NCI-H226 (cell line): Measurements from ENCODE around the gene ADGRL2.

Experiments
- DNase-seq: peaks from one replicate; pipeline ENCODE4 v3.0.0-alpha.2; 2015

The ADGRL2 gene

DNA sequence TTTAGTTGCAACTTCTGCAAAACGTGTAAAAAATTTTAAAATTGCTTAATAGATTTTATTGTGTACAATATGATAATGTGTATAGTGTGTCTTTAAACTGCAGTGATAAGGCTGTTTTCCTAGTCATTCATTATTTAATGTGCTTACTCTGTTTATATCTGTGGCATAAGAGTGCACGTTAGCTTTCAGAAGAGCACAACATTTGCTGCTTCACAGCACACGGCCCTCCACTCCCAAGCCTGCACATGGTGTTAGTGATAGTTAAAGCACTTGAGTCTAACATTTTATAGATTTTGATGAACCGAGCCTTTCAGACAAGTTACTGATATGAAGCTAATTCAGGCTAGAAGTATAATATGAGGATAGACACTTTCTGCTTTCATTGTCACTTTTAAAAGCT, 120.6 kb downstream of the ADGRL2 start:
- DNase-seq: no peak

DNA sequence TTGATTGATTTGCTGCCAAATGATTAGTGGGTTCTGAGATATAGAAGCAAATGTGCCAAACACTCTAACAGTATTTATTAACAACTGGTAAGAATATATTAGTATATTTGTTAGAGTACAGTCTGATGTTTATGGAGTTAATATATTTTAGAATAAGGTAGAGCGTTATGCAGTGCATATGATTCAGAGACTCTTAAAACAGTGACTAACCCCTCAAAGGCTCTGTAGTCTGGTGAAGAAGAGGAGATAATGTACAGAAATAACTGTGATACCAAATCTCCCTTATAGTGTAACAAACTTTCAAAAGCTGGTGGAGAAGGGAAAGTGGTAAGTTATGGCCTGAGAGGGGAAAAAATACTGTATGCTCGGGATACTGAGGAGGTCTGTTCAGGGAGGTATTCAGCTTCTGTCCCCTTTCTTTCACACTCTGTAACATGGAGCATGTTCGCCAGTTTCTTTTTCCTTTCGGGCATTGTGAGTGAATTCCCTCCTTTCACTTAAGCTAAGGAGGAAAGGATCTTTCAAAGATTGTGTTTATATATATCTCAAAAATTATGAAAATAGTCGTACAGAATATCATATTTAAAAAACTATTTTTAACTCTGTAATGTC, 121.2 kb downstream of the ADGRL2 start:
- DNase-seq: no peak

DNA sequence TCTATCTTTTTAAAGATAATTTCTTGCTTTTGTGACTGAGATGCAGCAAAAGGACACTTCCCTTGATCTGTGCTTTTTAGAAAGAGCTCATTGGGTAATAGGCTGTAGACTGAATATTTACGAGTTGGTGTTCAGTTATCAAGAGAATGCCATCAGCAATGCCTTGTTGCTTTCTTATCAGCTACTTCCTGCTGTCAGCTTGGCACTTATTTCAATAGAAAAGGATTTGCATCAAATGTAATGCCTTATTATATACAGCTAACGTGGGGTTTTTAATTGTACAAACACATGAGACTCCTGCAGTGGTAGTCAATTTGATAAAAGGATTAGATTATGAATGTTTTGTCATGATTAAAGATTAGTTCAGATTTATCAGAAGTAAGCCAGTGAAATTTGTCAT, 122.2 kb downstream of the ADGRL2 start:
- no peak for DNase-seq

DNA sequence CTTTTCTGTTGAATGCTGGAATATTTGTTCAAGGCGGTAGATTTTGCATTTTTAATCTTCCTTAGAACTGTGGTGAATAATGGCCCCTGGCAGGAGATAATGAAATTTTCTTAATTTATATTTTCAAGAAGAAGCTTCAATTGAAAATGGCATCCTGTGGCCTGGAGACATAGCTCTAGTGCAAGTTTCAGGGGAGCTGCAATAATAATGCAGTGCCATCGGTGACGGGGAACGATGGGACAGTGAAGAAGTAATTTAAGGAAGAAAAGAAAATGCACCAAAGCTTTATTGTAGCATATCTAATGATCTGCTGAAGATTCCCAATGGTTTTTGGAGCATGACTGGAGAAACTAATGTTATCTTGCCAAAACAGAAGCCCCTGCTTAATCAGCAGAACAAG, 128.4 kb downstream of the ADGRL2 start:
- DNase-seq: no peak

DNA sequence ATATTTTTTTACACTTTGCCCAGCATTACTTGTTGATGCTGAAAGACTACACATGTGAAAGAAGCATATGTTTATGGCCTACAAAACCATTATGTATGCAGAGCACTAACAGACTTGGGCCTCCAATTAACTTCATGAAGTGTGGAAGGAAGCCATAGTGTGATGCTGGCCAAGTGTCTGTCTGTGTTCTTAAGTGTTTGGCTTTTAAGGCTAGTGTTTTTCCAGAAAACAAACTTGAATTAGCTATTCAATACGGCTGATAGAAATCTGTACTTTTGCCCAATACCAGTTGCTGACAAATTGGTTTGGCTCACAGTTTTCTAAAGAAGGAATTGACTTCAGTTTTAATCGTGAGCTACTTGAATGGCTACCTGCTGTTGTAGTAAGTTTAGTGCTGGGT, 136.1 kb downstream of the ADGRL2 start:
- no peak for DNase-seq

DNA sequence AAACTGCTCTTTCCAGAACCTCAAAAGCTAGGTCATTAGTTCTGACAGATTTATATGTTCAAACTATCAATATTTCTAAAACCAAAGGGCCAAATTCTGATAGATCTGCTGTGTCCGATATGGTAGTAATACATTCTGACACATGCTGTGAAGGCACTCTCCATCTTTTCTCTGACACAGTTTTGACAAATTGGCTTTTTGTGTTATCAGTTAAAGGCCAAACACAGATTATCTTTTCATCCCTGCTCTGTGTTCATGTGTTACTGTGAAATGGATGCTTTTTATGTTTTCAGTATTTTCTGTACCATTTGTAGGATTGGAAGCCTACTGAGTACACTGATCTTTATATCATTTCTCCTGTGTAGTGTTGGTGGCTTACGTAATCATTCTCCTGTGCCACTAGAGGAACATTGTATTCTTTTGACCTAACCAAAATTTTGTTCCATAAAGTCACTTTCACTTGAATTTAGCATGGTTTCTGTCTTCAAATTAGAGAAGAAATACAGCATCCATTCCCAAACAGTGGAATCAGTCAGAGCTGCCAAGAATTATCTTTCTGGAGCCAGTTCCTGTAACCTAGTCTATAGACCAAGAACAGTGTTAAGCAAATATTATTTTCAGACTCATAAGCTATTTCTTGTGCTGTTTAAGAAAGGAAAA, 137.2 kb downstream of the ADGRL2 start:
- no peak for DNase-seq

DNA sequence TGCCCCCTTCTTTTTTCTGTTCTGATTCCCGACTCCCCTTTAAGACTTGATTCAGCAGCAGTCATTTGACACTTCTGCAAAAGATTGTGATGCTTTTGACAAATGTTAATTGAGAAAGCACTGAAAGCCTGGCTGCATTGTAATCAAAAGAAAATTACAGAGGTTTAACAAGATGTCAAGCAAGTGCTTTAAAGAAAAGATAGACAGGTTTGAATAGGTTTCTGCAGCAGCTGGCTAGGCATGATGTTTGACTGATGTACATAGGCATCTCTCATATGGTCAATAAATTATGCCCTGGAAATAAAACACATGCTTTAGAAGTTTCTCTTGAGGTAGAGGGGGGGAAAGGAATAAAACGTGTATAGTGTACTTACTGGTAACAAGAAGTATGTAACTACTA, 147.8 kb downstream of the ADGRL2 start:
- no peak for DNase-seq

DNA sequence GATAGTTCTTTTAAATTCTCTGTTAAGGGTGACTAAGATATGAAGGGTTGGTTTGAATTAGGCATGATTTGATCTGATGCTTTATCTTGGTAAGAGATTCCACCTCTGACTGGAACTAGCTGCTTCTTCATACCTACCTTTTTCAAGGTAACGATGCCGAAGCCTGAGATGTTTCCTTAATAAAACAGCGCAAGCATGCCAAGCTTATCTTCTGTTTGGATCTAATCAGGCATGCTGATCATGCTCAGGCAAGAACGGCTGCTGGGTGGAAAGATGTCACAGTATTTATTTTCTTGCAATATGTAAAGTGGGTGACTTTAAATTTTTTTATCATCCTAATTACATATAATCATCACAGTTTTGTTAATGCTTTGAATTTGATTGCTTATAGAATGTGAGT, 148.7 kb downstream of the ADGRL2 start:
- no peak for DNase-seq

DNA sequence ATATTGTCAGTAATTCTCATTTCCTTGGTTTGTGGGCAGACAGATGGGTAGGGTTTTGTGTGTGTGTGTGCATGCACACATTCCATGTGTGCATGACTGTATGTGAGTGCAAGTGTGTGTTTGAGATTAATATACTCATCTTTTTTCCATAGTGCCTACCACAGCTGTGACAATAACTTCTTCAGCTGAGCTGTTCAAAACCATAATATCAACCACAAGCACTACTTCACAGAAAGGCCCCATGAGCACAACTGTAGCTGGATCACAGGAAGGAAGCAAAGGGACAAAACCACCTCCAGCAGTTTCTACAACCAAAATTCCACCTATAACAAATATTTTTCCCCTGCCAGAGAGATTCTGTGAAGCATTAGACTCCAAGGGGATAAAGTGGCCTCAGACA, 149.3 kb downstream of the ADGRL2 start:
- no peak for DNase-seq

DNA sequence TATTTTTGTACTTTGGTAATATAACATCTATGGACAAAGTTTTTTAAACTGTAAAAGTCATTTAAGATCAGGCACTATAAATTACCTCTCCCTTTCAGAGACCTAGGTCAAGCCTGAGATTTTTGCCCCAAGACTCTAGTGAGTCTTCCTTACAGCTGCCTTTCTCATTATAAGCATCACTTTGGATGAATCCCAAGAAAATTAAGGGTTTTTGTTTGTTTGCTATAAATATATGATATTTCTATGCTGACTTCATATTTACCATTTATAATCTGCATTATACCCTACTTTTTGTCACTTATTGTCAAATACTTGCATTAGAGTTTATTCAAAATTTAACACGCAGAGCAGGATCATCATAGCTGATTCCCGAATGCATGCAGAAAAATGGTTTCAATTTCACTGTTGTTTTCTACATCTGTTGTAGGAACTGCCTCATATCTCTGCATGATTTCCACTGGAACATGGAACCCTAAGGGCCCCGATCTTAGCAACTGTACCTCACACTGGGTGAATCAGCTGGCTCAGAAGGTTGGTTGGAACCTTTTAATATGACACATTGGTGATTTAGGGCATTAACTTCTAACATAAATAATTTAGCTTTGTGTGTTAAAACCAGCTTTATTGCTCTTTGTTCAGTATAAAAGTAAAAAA, 150.0 kb downstream of the ADGRL2 start:
- no peak for DNase-seq

DNA sequence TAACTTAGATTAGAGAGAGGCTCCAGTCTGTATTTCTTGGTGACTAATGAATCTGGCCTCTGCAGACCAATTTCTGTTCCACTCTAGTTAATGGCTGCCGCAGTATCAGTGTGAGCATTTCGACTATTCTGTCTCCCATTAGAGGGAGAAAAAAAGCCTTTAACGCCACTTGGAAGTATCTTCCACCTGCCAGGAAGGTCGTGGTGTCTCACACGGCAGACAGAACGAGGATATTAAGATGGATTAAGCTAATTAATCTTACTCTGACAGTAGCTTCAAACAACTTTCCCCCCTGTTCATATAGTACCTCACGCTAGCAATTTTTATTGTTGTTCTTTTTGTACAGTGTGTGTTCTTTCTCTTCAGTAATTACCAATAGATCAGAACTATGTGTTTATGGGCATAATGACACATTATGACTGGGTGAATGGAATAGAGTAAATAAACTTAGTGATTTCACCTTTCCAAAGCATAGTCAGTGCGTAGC, 153.8 kb downstream of the ADGRL2 start:
- DNase-seq: no peak

DNA sequence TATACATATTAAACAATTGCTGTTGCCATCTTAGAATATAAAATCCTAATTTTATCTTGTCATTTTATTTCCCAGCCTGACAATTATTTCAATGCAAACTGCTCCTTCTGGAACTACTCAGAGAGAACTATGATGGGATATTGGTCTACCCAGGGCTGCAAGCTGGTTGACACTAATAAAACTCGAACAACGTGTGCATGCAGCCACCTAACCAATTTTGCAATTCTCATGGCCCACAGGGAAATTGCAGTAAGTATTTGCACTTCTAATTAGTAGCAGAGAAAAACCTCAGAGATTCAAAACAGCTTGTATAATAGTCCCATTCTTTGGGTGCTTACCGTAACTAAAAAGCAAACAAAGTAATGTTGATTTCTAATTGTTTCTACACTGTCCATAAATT, 167.2 kb downstream of the ADGRL2 start:
- DNase-seq: no peak

DNA sequence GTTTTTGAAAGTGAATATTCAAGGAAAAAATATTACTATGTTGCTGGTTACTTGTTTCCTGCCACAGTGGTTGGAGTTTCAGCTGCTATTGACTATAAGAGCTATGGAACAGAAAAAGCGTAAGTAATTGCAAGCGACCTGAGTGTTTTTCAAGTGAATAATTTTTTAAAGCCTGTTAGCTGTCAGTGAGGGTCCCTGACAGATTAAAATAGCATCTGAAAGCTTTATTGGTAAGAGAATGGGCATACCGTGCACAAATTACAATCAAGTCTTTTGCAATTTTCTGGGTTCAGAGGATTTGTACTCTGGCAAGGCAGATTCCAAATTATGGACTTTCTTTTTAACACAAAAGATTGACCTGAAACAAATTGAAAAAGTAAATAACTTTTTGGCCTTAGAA, 169.7 kb downstream of the ADGRL2 start:
- no peak for DNase-seq

DNA sequence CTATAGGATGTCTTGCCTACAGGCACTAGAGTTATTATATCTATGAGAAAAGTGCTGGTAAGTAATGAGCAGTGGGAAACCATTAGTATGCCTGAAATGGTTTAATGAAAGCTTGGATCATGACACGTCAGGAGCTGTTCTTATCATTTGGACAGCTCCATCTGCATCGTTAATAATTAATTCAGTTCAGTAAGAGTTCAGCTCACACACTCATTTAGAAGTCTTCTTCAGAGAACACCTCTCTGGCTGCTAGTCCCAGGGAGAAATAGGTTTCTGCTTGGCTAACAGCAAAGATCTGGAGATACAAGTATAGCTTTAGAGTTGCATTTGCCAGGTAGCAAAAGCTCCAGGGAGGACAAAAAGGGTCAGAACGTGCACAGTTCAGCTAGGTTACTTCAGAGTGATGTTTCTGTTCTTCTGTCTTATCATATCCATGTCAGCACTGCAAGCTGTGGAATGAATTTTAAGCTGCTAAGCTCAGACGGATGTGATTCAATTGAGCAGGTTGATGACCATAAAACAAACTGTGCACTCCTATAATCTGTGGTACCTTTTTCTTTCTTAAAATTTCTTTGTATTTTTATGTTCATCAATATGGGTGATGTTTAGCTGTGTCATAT, 173.6 kb downstream of the ADGRL2 start:
- no peak for DNase-seq

DNA sequence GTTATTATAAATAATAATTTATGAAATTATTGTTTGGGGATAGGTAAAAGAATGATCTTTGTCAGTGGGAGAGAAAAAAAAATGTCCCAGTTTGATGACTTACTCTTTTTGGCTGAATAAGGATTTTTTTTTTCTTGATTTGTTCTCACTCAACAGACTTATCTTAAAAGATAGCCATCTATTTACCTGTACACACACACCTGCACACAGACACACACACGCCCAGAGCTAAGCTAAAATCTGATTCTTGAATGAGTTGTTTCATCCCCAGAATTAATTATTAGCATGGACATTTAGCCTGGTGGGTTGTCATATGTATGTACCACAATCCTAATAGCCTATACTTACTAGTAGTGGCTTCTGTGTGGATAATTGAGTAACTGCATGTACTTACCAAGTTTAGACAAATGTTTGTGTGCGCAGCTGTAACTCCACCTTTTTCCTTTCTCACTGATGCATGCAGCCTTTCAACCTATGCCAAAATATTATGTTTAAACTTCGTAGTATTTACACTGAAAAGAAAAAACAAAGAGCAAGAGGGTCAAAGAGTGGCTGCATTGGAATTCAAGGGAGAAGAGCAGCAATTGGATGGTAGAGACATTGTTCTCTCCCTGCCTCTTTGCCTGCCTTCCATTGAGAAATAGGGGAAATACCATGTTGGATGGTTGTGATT, 174.3 kb downstream of the ADGRL2 start:
- DNase-seq: no peak

DNA sequence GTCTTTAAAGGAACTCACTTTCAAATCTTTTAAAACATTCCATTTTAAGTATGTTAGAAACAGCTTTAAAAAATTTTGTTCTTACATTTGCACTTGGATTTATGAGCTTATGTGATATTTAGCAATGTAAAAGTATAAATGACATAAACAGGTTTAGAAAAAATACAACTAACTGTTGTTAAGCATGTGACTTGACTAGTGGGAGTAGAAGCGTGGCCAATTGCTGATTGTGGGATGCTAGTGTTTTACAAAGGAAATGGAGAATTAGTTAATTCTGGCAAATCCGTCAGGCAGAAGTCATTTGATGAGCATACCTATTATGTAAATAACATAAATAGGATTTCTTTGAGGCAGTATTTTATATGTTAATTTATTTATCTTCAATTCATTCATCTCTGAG, 175.8 kb downstream of the ADGRL2 start:
- DNase-seq: no peak

DNA sequence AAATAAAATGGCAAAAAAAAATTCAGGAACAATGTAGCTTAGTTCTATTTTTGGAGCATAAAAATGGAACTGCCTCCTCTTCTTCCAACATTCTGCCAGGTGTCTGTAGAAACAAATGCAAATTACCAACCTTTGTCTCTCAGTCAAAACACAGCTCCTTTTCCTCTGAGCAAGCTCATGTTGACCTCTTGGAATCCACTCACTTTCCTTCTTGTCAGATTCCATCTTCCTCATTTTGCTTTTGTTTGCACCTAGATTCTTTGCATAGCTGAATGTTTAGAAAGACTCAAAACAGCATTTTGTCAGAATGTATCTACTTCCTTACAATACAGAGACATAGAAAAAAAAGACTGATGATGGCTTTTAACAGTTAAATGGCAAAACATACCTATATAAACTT, 178.2 kb downstream of the ADGRL2 start:
- peak; percentile 4 for DNase-seq

DNA sequence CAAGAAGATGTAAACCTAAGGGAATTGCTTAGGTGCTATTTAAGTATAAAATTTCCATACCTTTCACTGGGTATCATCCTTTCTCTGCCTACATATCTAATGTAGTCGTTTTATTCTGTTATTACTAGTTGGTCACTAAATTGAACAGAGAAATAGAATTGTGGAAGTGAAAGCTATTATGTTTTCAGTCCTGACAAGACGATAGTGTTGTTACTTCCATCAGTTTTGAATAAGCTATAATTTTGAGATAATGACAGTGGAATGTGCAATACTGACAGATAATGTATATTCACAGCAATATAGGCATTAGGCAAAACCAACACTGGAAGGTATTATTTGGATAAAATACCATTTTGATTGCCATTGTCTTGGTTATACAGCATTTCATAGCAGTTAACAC, 181.8 kb downstream of the ADGRL2 start:
- no peak for DNase-seq

DNA sequence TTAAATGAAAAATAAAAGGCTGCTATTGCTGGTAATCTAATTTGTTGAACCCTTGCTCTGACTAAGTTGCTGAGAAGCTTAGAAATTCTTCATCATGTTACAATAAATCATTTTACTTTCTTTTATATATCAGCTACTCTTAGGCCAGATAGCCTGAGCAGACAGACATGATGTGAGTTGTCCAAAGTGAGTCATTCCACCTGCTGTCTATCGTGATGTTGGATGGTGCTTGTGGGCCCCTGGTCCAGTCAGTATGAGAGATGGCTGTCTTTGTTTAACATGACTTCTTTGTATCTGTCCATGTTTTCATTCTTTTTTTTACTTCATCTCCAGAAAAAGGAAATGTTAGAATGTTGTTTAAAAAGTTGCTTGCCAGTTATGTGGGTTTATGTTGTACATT, 188.8 kb downstream of the ADGRL2 start:
- no peak for DNase-seq

DNA sequence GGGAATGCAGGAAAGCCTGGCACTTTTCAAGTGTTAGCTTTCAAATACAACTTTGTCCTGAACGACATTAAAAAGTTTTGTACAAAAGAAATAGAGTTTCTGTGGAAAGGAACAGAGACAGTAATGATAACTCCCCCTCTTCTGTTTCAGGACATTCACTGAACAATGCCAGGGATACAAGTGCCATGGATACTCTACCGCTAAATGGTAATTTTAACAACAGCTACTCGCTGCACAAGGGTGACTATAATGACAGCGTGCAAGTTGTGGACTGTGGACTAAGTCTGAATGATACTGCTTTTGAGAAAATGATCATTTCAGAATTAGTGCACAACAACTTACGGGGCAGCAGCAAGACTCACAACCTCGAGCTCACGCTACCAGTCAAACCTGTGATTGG, 189.5 kb downstream of the ADGRL2 start:
- no peak for DNase-seq

DNA sequence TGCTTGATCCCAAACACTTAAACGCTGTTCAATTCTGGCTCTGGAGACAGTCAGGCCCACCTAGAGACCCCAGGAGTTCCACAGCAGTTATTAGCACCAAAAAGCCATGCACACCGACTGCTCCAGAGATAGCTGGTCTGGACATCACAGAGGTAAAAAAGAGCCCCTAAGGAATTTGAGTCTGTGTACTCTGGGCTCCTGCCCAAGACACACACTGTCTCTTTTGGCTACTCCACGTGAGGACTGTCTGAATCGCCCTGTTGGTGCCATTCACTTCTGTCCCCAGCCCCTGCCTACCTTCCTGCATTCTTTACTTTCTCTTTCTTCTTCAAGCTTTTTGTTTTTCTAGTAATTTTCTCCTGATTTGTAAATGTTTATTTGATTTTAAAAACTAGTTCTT, 197.4 kb downstream of the ADGRL2 start:
- DNase-seq: no peak

DNA sequence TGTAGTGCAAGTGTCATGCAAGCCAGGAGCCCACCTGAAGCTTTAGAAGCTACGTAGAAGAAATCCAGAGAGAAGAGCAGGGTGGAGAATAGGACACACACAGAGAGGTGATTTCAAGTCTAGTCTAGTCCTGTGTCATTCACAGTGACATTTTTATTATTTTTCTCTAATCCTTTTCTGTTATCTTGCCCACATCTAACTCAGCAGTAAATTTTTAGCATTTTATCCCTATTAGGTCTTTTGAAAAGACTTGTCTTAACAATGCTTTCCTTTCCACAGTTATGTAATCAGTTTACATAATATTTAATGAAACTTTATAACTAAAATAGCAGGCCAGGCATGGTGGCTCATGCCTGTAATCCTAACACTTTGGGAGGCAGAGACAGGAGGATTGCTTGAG, 198.6 kb downstream of the ADGRL2 start:
- no peak for DNase-seq

DNA sequence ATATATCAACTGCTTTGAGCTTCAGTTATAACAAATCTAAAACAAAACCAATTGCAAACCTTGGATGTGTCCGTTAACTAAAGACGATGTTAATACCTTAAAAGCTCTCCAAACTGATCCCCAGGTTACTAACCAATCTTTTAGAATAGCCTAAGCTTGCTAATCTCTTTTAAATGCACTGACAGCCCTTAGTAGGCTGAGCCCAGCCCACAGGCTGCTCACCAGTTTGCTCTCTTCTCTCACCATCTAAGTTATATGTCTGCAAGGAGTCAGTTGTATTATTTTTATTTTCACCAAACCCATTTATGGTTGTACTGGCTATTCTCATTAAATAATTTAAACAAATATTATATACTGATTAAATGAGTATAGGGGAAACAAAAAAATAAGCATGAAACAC, 199.5 kb downstream of the ADGRL2 start:
- DNase-seq: no peak

DNA sequence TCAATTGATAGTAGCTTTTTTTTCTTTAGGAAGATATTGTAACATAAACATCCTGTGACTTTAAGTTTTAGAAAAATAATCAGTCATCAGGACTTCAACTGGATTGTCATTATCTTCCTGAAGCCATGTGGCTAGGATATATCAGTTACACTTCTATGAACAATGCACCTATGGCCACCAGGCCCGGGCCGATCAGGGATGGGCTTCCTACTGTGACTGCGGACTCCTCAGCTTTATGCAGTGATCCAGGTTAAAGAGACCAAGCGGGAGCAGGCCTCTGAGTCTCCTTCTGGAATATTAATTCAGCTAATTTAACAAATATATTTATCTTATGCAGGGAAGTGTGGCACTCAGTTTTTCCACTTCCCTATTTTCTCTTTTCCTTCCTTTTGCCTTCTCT, 200.6 kb downstream of the ADGRL2 start:
- no peak for DNase-seq
